H1 (cell line): Measurements from ENCODE around the gene BBS12. TPM values are rescaled to one million over a fixed set of nuclear protein-coding genes. Genes with fewer than 3 reads are reported as not detected.

Experiments
- CTCF ChIA-PET: fragments of 300-600 bp; sonication (Branson Sonifier 250); formaldehyde crosslinking; loops from one replicate; lab custom pipeline; 2021; ENCODE audit not compliant: partially characterized antibody; lab: Charles Lee
- POLR2A ChIA-PET: fragments of 300-600 bp; sonication (Branson Sonifier 250); formaldehyde crosslinking; loops from one replicate; lab custom pipeline; 2021; ENCODE audit warnings: inconsistent platforms; ENCODE audit not compliant: partially characterized antibody; lab: Charles Lee
- DNase-seq, 2 experiments: peaks; one replicate each; pipeline versions ENCODE4 v3.0.0 to v3.0.0-alpha.2; 2010 to 2022; ENCODE audit warnings: low spot score in 2 of 2, low read depth in 1 of 2, mixed read lengths in 1 of 2
- FAIRE-seq: peaks from 2 replicates; lab custom pipeline; 2011; peaks lifted over from hg19 to GRCh38; lab: Jason Lieb, UNC
- H2AFZ ChIP-seq: 2 replicates; pipeline ENCODE4 v1.8.1; 2012; ENCODE audit warnings: low read length, inconsistent platforms
- H2AK5ac ChIP-seq: 2 replicates; pipeline ENCODE4 v1.6.1; 2013; ENCODE audit warnings: low read depth, low read length
- H2BK120ac ChIP-seq: replicated peaks from 2 replicates; pipeline ENCODE3; 2013; ENCODE audit warnings: low read depth, low read length, inconsistent platforms
- H2BK12ac ChIP-seq: 2 replicates; pipeline ENCODE4 v1.6.1; 2013; ENCODE audit warnings: low read depth, low read length
- H2BK15ac ChIP-seq: 2 replicates; pipeline ENCODE4 v1.6.1; 2013; ENCODE audit warnings: low read length
- H2BK20ac ChIP-seq: 2 replicates; pipeline ENCODE4 v1.6.1; 2013; ENCODE audit warnings: low read length
- H2BK5ac ChIP-seq: 2 replicates; pipeline ENCODE4 v1.6.1; 2013; ENCODE audit warnings: low read depth, low read length
- H3K14ac ChIP-seq: 2 replicates; pipeline ENCODE4 v1.6.1; 2013; ENCODE audit warnings: inconsistent platforms; ENCODE audit not compliant: insufficient read length
- H3K18ac ChIP-seq: 2 replicates; pipeline ENCODE4 v1.6.1; 2013; ENCODE audit warnings: low read length; ENCODE audit errors: extremely low read depth
- H3K23ac ChIP-seq: 2 replicates; pipeline ENCODE4 v1.6.1; 2013; ENCODE audit warnings: inconsistent platforms; ENCODE audit not compliant: insufficient read length
- H3K23me2 ChIP-seq: 2 replicates; pipeline ENCODE4 v1.6.1; 2013; ENCODE audit warnings: low read depth, low read length
- H3K27ac ChIP-seq: 2 replicates; pipeline ENCODE4 v1.6.1; 2011; ENCODE audit warnings: low read depth, low read length, inconsistent platforms
- H3K27me3 ChIP-seq, 4 experiments: replicated peaks in 1 of 4; 1 replicate in 1 of 4; 2 replicates in 3 of 4; pipeline versions ENCODE4 v1.6.1 to v1.8.1; 2011 to 2013; ENCODE audit warnings: low read length in 3 of 4, mild to moderate bottlenecking in 3 of 4, inconsistent platforms in 2 of 4, mixed read lengths in 2 of 4, moderate library complexity in 1 of 4; ENCODE audit not compliant: control insufficient read depth in 3 of 4, insufficient read depth in 3 of 4; ENCODE audit errors: extremely low read depth in 1 of 4
- H3K36me3 ChIP-seq, 4 experiments: 2 replicates each; pipeline versions ENCODE4 v1.6.1 to v1.8.1; 2011 to 2013; ENCODE audit warnings: mild to moderate bottlenecking in 4 of 4, low read length in 3 of 4, moderate library complexity in 2 of 4, control low read depth in 1 of 4, inconsistent platforms in 1 of 4; ENCODE audit not compliant: insufficient read depth in 4 of 4, control insufficient read depth in 2 of 4
- H3K4ac ChIP-seq: replicated peaks from 2 replicates; pipeline ENCODE3; 2013; ENCODE audit warnings: low read length, low read depth, mixed read lengths, inconsistent platforms; ENCODE audit not compliant: insufficient read length
- H3K4me1 ChIP-seq, 4 experiments: replicated peaks in 1 of 4; 1 replicate in 1 of 4; 2 replicates in 3 of 4; pipeline versions ENCODE4 v1.6.1 to v1.8.1; 2011 to 2013; ENCODE audit warnings: low read length in 3 of 4, inconsistent platforms in 2 of 4, mixed read lengths in 1 of 4; ENCODE audit not compliant: insufficient read depth in 4 of 4, control insufficient read depth in 3 of 4
- H3K4me2 ChIP-seq, 2 experiments: 2 replicates each; pipeline versions ENCODE4 v1.6.1 to v1.8.1; 2011 to 2013; ENCODE audit warnings: low read depth in 2 of 2, low read length in 2 of 2, control low read depth in 1 of 2, inconsistent platforms in 1 of 2, mild to moderate bottlenecking in 1 of 2; ENCODE audit not compliant: insufficient read depth in 1 of 2
- H3K4me3 ChIP-seq, 4 experiments: fragments of 200-600, 300-600 bp in 1 of 4; sonication (generic), shearing (Covaris generic), sonication (Bioruptor Twin) in 1 of 4; 2 replicates each; pipeline versions ENCODE4 v1.5.1 to v1.8.1; 2011 to 2016; ENCODE audit warnings: low read length in 4 of 4, low read depth in 3 of 4, control low read depth in 2 of 4, inconsistent platforms in 2 of 4, mild to moderate bottlenecking in 2 of 4, mixed read lengths in 1 of 4, moderate library complexity in 1 of 4; ENCODE audit not compliant: insufficient read depth in 2 of 4; ENCODE audit errors: extremely low read depth in 1 of 4
- H3K56ac ChIP-seq: replicated peaks from 2 replicates; pipeline ENCODE3; 2013; ENCODE audit warnings: low read depth, mild to moderate bottlenecking, mixed read lengths, low read length, inconsistent platforms; ENCODE audit not compliant: insufficient read length
- H3K79me1 ChIP-seq: 2 replicates; pipeline ENCODE4 v1.6.1; 2013; ENCODE audit warnings: low read depth, low read length, control low read depth
- H3K79me2 ChIP-seq, 2 experiments: 2 replicates each; pipeline versions ENCODE4 v1.6.1 to v1.8.1; 2012 to 2013; ENCODE audit warnings: low read length in 2 of 2, mild to moderate bottlenecking in 2 of 2, inconsistent platforms in 1 of 2; ENCODE audit not compliant: insufficient read depth in 2 of 2, control insufficient read depth in 1 of 2
- H3K9ac ChIP-seq, 4 experiments: replicated peaks in 1 of 4; 1 replicate in 1 of 4; 2 replicates in 3 of 4; pipeline versions ENCODE4 v1.6.1 to v1.8.1; 2011 to 2013; ENCODE audit warnings: low read depth in 3 of 4, low read length in 3 of 4, control low read depth in 2 of 4, mild to moderate bottlenecking in 2 of 4, moderate library complexity in 2 of 4, inconsistent platforms in 1 of 4; ENCODE audit errors: extremely low read depth in 1 of 4
- H3K9me3 ChIP-seq, 2 experiments: 2 replicates each; pipeline versions ENCODE4 v1.6.1 to v1.8.1; 2012 to 2013; ENCODE audit warnings: mild to moderate bottlenecking in 2 of 2, moderate library complexity in 2 of 2, control low read depth in 1 of 2, inconsistent platforms in 1 of 2, low read depth in 1 of 2, low read length in 1 of 2, mixed read lengths in 1 of 2; ENCODE audit not compliant: insufficient read depth in 2 of 2
- H4K20me1 ChIP-seq, 2 experiments: replicated peaks in 1 of 2; 2 replicates each; pipeline versions ENCODE3 to v1.8.1; 2011 to 2013; ENCODE audit warnings: inconsistent platforms in 2 of 2, low read length in 2 of 2, mild to moderate bottlenecking in 1 of 2; ENCODE audit not compliant: insufficient read depth in 2 of 2, control insufficient read depth in 1 of 2
- H4K5ac ChIP-seq: 2 replicates; pipeline ENCODE4 v1.6.1; 2013; ENCODE audit warnings: low read length, low read depth, mixed read lengths, inconsistent platforms; ENCODE audit not compliant: insufficient read length
- H4K8ac ChIP-seq: 2 replicates; pipeline ENCODE4 v1.8.0; 2013; ENCODE audit warnings: mild to moderate bottlenecking, moderate library complexity, low read length, inconsistent platforms; ENCODE audit not compliant: insufficient read depth; ENCODE audit errors: extremely low read depth
- H4K91ac ChIP-seq: replicated peaks from 2 replicates; pipeline ENCODE3; 2013; ENCODE audit warnings: low read length, mixed read lengths, inconsistent platforms; ENCODE audit not compliant: insufficient read length
- CBX5 ChIP-seq: fragments of 300-800, 300-1000 bp; sonication (generic); IDR thresholded peaks from 2 replicates; pipeline ENCODE4 v1.7.1; 2016; ENCODE audit warnings: antibody characterized with exemption, low read length, low read depth
- E2F6 ChIP-seq: IDR thresholded peaks from 2 replicates; pipeline ENCODE4 v1.6.1; 2012; ENCODE audit warnings: inconsistent platforms
- EP300 ChIP-seq, 2 experiments: IDR thresholded peaks; 1 replicate in 1 of 2; 2 replicates in 1 of 2; pipeline ENCODE4 v1.6.1; 2011 to 2012; ENCODE audit warnings: low read depth in 2 of 2, low read length in 2 of 2, mild to moderate bottlenecking in 2 of 2, borderline replicate concordance in 1 of 2, inconsistent platforms in 1 of 2, moderate library complexity in 1 of 2
- FOSL1 ChIP-seq: IDR thresholded peaks from 2 replicates; pipeline ENCODE4 v1.6.1; 2011; ENCODE audit warnings: mild to moderate bottlenecking, low read depth, low read length, moderate library complexity; ENCODE audit not compliant: insufficient read depth
- HDAC6 ChIP-seq: IDR thresholded peaks from one replicate; pipeline ENCODE4 v1.7.1; 2012; ENCODE audit warnings: low read depth, mild to moderate bottlenecking, inconsistent platforms, low read length, moderate library complexity
- JUN ChIP-seq: IDR thresholded peaks from 2 replicates; pipeline ENCODE4 v1.6.1; 2011; ENCODE audit warnings: low read depth, mild to moderate bottlenecking, improper control_type of control experiment, low read length
- JUND ChIP-seq: IDR thresholded peaks from 2 replicates; pipeline ENCODE4 v1.6.1; 2011; ENCODE audit warnings: mild to moderate bottlenecking, improper control_type of control experiment, low read length
- KDM4A ChIP-seq: IDR thresholded peaks from one replicate; pipeline ENCODE4 v1.7.1; 2012; ENCODE audit warnings: low read depth, mild to moderate bottlenecking, moderate library complexity, low read length, inconsistent platforms; ENCODE audit not compliant: severe bottlenecking
- KDM5A ChIP-seq: fragments of 200-600 bp; IDR thresholded peaks from 2 replicates; pipeline ENCODE4 v1.7.1; 2012; ENCODE audit warnings: mild to moderate bottlenecking, low read length, inconsistent platforms, mixed read lengths
- POLR2A ChIP-seq, 2 experiments: IDR thresholded peaks; 1 replicate in 1 of 2; 2 replicates in 1 of 2; pipeline ENCODE4 v1.6.1; 2011; ENCODE audit warnings: low read depth in 2 of 2, low read length in 2 of 2, mild to moderate bottlenecking in 2 of 2; ENCODE audit errors: control extremely low read depth in 1 of 2
- RNF2 ChIP-seq: fragments of 200-900, 300-1000 bp; sonication (generic); IDR thresholded peaks from 2 replicates; pipeline ENCODE4 v1.7.1; 2016; ENCODE audit warnings: borderline replicate concordance, low read depth, mild to moderate bottlenecking, antibody characterized with exemption, low read length; ENCODE audit not compliant: poor library complexity, severe bottlenecking; ENCODE audit errors: missing control alignments
- SIX5 ChIP-seq: IDR thresholded peaks from 2 replicates; pipeline ENCODE4 v1.6.1; 2011; ENCODE audit warnings: mild to moderate bottlenecking, low read depth, low read length
- SUZ12 ChIP-seq: fragments of 200-600 bp; sonication (generic); IDR thresholded peaks from 2 replicates; pipeline ENCODE4 v1.6.1; 2012; ENCODE audit warnings: mild to moderate bottlenecking, inconsistent platforms, low read length, moderate library complexity, mixed read lengths
- TEAD4 ChIP-seq: IDR thresholded peaks from 2 replicates; pipeline ENCODE4 v1.6.1; 2012; ENCODE audit warnings: low read depth, low read length, inconsistent platforms, mixed read lengths
- WGBS, 2 experiments: shearing (Covaris generic) in 1 of 2; methylation state at CpG; one replicate each; pipeline versions ENCODE4 v1.1.6 to v1.1.7; 2013 to 2015; ENCODE audit warnings: low lambda C conversion rate in 2 of 2, mixed read lengths in 2 of 2, inconsistent platforms in 1 of 2, low coverage in 1 of 2, missing lambda C conversion rate in 1 of 2; ENCODE audit not compliant: insufficient replicate concordance in 2 of 2, insufficient coverage in 1 of 2, insufficient read length in 1 of 2; ENCODE audit errors: extremely low coverage in 1 of 2, missing lambda C conversion rate in 1 of 2; 5-methylcytosine and 5-hydroxymethylcytosine counted together
- polyA plus RNA-seq, 7 experiments: library from polyadenylated mRNA; depleted of rRNA in 3 of 7; stranded (reverse) in 5 of 7; unstranded in 2 of 7; fragments of >200 nt in 5 of 7; fragments of 200-250 nt in 2 of 7; gene quantifications; 1 replicate in 5 of 7; 2 replicates in 1 of 7; 4 replicates in 1 of 7; pipeline versions ENCODE4 v1.2.1 to v1.2.3, GENCODE V29; 2011 to 2013; ENCODE audit warnings: missing spikeins in 2 of 7, mixed read lengths in 2 of 7
- total RNA-seq: library from RNA; stranded (reverse); fragmentation: NEBNext Ultra II Directional; extraction: Animal tissue kit (Norgen Biotek cat#: 25700); gene quantifications from 2 replicates; pipeline ENCODE4 v1.2.1, GENCODE V29; 2021

The BBS12 gene
- total and polyA plus RNA-seq, 2 of the 8 experiments (the other 6 are each of a cell fraction or from before 2014, with no cell fraction given): 0.88 to 2.6 TPM

GRCh38 chr4:122701965-122702364 lies 30.5 kb upstream of the BBS12 start:
- H3K79me2 ChIP-seq: no peaks in the 10 kb centered on the region
- no peak for FAIRE-seq
- no peak overlapping the region for H4K8ac ChIP-seq
- no peaks in the 10 kb centered on the region for H3K4me1 ChIP-seq
- H3K9ac ChIP-seq: no peak overlapping the region
- ChIA-PET CTCF (interaction anchor here (2.8 kb wide), 1 partner anchor 16 kb away, joined by 15 read pairs; no protein-coding TSS in a partner anchor), POLR2A (interaction anchor here (1.5 kb wide), 1 partner anchor 40 kb away, joined by 3 read pairs; no protein-coding TSS in a partner anchor)
- no peak overlapping the region for H4K91ac ChIP-seq
- H3K79me1 ChIP-seq: no peaks in the 10 kb centered on the region
- no peak overlapping the region for H2BK5ac ChIP-seq
- no peaks in the 10 kb centered on the region; a peak in 1 of 7 replicates for H3K27me3 ChIP-seq
- H3K4me2 ChIP-seq: no peak overlapping the region
- H2BK15ac ChIP-seq: no peak overlapping the region
- H3K23ac ChIP-seq: no peak overlapping the region
- DNase-seq: no peak
- H2AFZ ChIP-seq: no peak overlapping the region
- no peaks in the 10 kb centered on the region for H3K36me3 ChIP-seq
- H4K5ac ChIP-seq: no peak overlapping the region
- H4K20me1 ChIP-seq: no peaks in the 10 kb centered on the region
- H2AK5ac ChIP-seq: no peak overlapping the region
- no peak overlapping the region for H3K56ac ChIP-seq
- no peak overlapping the region for H3K18ac ChIP-seq
- no peak overlapping the region for H2BK120ac ChIP-seq
- H3K23me2 ChIP-seq: no peaks in the 10 kb centered on the region
- no peak overlapping the region for H3K14ac ChIP-seq
- no peak overlapping the region for H3K4me3 ChIP-seq
- H3K27ac ChIP-seq: no peak overlapping the region
- no peak overlapping the region for H2BK12ac ChIP-seq
- H2BK20ac ChIP-seq: no peak overlapping the region
- no peak overlapping the region for H3K4ac ChIP-seq
- no peaks in the 10 kb centered on the region for H3K9me3 ChIP-seq
- WGBS, 2 experiments: 80% methylated on average over 1 of the region's 1 CpG; no CpG with 5 or more reads in 1 of the 2 experiments
- TF ChIP-seq RNF2 (no peak), JUND (no peak), FOSL1 (no peak), SIX5 (no peak), EP300 (IDR thresholded peaks at IDR 0.05; ENCODE audit: borderline replicate concordance in 1 of 2, low read depth in 2 of 2, low read length in 2 of 2) (no peak), E2F6 (no peak), JUN (no peak), KDM5A (no peak), POLR2A (IDR thresholded peaks at IDR 0.05; ENCODE audit: control extremely low read depth in 1 of 2, low read depth in 2 of 2, low read length in 2 of 2) (no peak), KDM4A (no peak), SUZ12 (no peak), TEAD4 (no peak), HDAC6 (no peak), CBX5 (no peak)
